Mesodermal cell (in vitro differentiated cells): ENCODE results near the gene ST6GAL2.

Experiments used
- H3K27ac ChIP-seq: 2 replicates; pipeline ENCODE4 v1.7.0; 2013; ENCODE audit warnings: mild to moderate bottlenecking, low read depth, low read length, moderate library complexity; ENCODE audit not compliant: severe bottlenecking
- H3K36me3 ChIP-seq: 2 replicates; pipeline ENCODE4 v1.7.1; 2013; ENCODE audit warnings: mild to moderate bottlenecking, low read length, moderate library complexity; ENCODE audit not compliant: control insufficient read depth, insufficient read depth
- H3K4me1 ChIP-seq: one replicate; pipeline ENCODE4 v1.7.1; 2013; ENCODE audit warnings: mild to moderate bottlenecking, low read length; ENCODE audit not compliant: insufficient read depth, control insufficient read depth, poor library complexity, severe bottlenecking
- H3K4me3 ChIP-seq: 2 replicates; pipeline ENCODE4 v1.7.0; 2013; ENCODE audit warnings: low read length, control low read depth, mild to moderate bottlenecking; ENCODE audit not compliant: insufficient read depth, poor library complexity, severe bottlenecking; ENCODE audit errors: extremely low read depth
- H3K9me3 ChIP-seq: 2 replicates; pipeline ENCODE4 v1.7.1; 2013; ENCODE audit warnings: mild to moderate bottlenecking, low read length, moderate library complexity; ENCODE audit not compliant: control insufficient read depth
- WGBS, 2 experiments: methylation state at CpG; one replicate each; pipeline ENCODE4 v1.1.5; 2013; ENCODE audit warnings: missing lambda C conversion rate in 2 of 2; ENCODE audit not compliant: insufficient coverage in 2 of 2; 5-methylcytosine and 5-hydroxymethylcytosine counted together

Gene ST6GAL2

GRCh38 chr2:106863387-106863786, 22.6 kb downstream of the ST6GAL2 start:
- Histone ChIP-seq H3K4me3 (no peak overlapping the region), H3K27ac (no peak overlapping the region), H3K36me3 (no peaks in the 10 kb centered on the region), H3K4me1 (no peaks in the 10 kb centered on the region), H3K9me3 (peaks cover 6% of the 10 kb centered on the region)
- WGBS, 2 experiments, result 72 to 78% methylated on average over 4 to 5 of the region's 8 CpGs

GRCh38 chr2:106859498-106859897, 26.5 kb downstream of the ST6GAL2 start:
- WGBS, 2 experiments, result 89 to 92% methylated on average over 4 of the region's 4 CpGs
- H3K4me3 ChIP-seq, result no peak overlapping the region

DNA sequence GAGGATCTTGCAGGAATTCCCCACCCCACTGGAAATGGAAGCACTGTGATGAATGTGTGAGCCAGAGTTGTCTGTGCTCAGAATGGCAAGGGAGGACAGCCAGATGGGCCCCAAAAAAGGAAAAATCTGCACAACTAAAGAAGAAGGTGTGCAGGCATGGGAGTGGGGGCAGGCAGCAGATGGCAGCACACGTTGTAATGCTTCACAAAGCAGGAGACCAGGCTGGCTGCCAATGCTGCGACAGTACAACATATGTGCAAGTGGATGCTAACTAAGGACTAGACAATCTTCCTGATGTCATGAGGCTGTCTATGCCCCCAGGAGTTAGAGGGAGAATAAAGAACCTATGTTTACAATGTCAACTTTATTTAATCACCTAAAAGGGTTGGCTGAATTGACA, 27.2 kb downstream of the ST6GAL2 start:
- H3K36me3 ChIP-seq, result no peaks in the 10 kb centered on the region
- no peak overlapping the region for H3K27ac ChIP-seq
- H3K9me3 ChIP-seq, result peaks cover 10% of the 10 kb centered on the region
- WGBS, 2 experiments, result 91 to 100% methylated on average over 2 of the region's 2 CpGs
- peaks cover 4% of the 10 kb centered on the region for H3K4me1 ChIP-seq
- H3K4me3 ChIP-seq, result no peak overlapping the region

More at GRCh38 chr2:106859498-106859897, 26.5 kb downstream of the ST6GAL2 start:
- Histone ChIP-seq H3K27ac (no peak overlapping the region), H3K36me3 (no peaks in the 10 kb centered on the region), H3K9me3 (peaks cover 10% of the 10 kb centered on the region), H3K4me1 (peaks cover 4% of the 10 kb centered on the region)

GRCh38 chr2:106857882-106858478, 28.0 kb downstream of the ST6GAL2 start:
- H3K4me3 ChIP-seq, result no peak overlapping the region
- peaks cover 10% of the 10 kb centered on the region for H3K9me3 ChIP-seq
- no peak overlapping the region for H3K27ac ChIP-seq
- peaks cover 4% of the 10 kb centered on the region for H3K4me1 ChIP-seq
- no peaks in the 10 kb centered on the region for H3K36me3 ChIP-seq

GRCh38 chr2:106853631-106854030, 32.3 kb downstream of the ST6GAL2 start:
- no peak overlapping the region for H3K27ac ChIP-seq
- WGBS, 2 experiments, result 90% methylated on average over 2 of the region's 2 CpGs
- H3K36me3 ChIP-seq, result no peaks in the 10 kb centered on the region
- H3K4me1 ChIP-seq, result peaks cover 8% of the 10 kb centered on the region
- no peak overlapping the region for H3K4me3 ChIP-seq
- H3K9me3 ChIP-seq, result peaks cover 7% of the 10 kb centered on the region

GRCh38 chr2:106851881-106852501, 34.0 kb downstream of the ST6GAL2 start:
- H3K4me1 ChIP-seq, result peaks cover 14% of the 10 kb centered on the region
- H3K27ac ChIP-seq, result no peak overlapping the region
- WGBS, 2 experiments, result 42 to 52% methylated on average over 8 to 9 of the region's 11 CpGs

GRCh38 chr2:106851087-106851874, 34.7 kb downstream of the ST6GAL2 start:
- Histone ChIP-seq H3K36me3 (no peaks in the 10 kb centered on the region), H3K4me1 (peaks cover 14% of the 10 kb centered on the region), H3K9me3 (no peaks in the 10 kb centered on the region), H3K27ac (no peak overlapping the region), H3K4me3 (no peak overlapping the region)
- WGBS, 2 experiments, result 43 to 67% methylated on average over 1 to 3 of the region's 7 CpGs

More at GRCh38 chr2:106851881-106852501, 34.0 kb downstream of the ST6GAL2 start:
- H3K36me3 ChIP-seq, result no peaks in the 10 kb centered on the region
- H3K9me3 ChIP-seq, result no peaks in the 10 kb centered on the region
- no peak overlapping the region for H3K4me3 ChIP-seq

GRCh38 chr2:106849253-106849652, 36.7 kb downstream of the ST6GAL2 start:
- Histone ChIP-seq H3K27ac (no peak overlapping the region), H3K36me3 (no peaks in the 10 kb centered on the region), H3K4me3 (no peak overlapping the region), H3K4me1 (peaks cover 10% of the 10 kb centered on the region), H3K9me3 (no peaks in the 10 kb centered on the region)
- WGBS, 2 experiments, result no CpG with 5 or more reads among the region's 2 CpGs

GRCh38 chr2:106847366-106847765, 38.6 kb downstream of the ST6GAL2 start:
- Histone ChIP-seq H3K36me3 (no peaks in the 10 kb centered on the region), H3K4me1 (peaks cover 10% of the 10 kb centered on the region), H3K9me3 (no peaks in the 10 kb centered on the region), H3K27ac (no peak overlapping the region), H3K4me3 (no peak overlapping the region)
- WGBS, 2 experiments, result no CpG with 5 or more reads among the region's 2 CpGs

- H3K36me3 ChIP-seq, result no peaks in the 10 kb centered on the region
- 92 to 96% methylated on average over 3 to 6 of the region's 6 CpGs for WGBS, 2 experiments
- peaks cover 10% of the 10 kb centered on the region for H3K4me1 ChIP-seq
- no peak overlapping the region for H3K4me3 ChIP-seq
- no peaks in the 10 kb centered on the region for H3K9me3 ChIP-seq
- H3K27ac ChIP-seq, result no peak overlapping the region
These were observed 40.3 kb downstream of the ST6GAL2 start for GRCh38 chr2:106845716-106846115.

DNA sequence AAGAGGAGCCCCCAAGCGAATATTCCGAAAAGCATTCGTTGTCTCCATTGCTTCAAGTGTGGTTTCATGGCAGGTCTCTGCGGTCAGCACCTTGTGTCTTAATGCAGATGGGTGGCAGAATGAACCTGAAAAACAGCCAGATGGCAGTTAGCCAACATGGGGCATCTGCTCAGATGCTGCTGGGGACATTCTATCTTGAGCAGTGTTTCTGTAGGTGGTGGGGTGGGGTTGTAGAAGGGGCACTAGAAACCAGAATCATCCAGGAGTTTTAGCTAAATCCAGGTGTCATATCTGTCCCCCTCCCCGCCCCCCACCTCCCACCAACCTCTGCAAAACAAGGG, 42.1 kb downstream of the ST6GAL2 start:
- Histone ChIP-seq H3K4me1 (peaks cover 8% of the 10 kb centered on the region), H3K27ac (no peak overlapping the region), H3K4me3 (no peak overlapping the region), H3K9me3 (no peaks in the 10 kb centered on the region), H3K36me3 (no peaks in the 10 kb centered on the region)
- WGBS, 2 experiments, result 97% methylated on average over 4 of the region's 5 CpGs
